GM18870 (cell line): Measurements from ENCODE around the gene MAOB.

Experiments
- ATAC-seq: cut with Tn5 transposase; IDR thresholded peaks from one replicate; pipeline ENCODE4 v1.9.1; 2021; ENCODE audit warnings: moderate library complexity; ENCODE audit not compliant: unreplicated experiment

Gene MAOB

GRCh38 chrX:43861750-43862149 lies 20.5 kb downstream of the MAOB start:
- no peak for ATAC-seq

- ATAC-seq = no peak
Measured at GRCh38 chrX:43860646-43861370, 21.4 kb downstream of the MAOB start.

GRCh38 chrX:43853225-43853828 lies 28.9 kb downstream of the MAOB start:
- ATAC-seq = no peak

GRCh38 chrX:43850629-43851028 lies 31.6 kb downstream of the MAOB start:
- ATAC-seq = no peak

GRCh38 chrX:43849173-43849572 lies 33.1 kb downstream of the MAOB start:
- no peak for ATAC-seq

GRCh38 chrX:43847352-43847751 lies 34.9 kb downstream of the MAOB start:
- no peak for ATAC-seq

GRCh38 chrX:43846558-43846957 lies 35.7 kb downstream of the MAOB start:
- ATAC-seq = no peak

GRCh38 chrX:43845776-43846175 lies 36.5 kb downstream of the MAOB start:
- no peak for ATAC-seq

- ATAC-seq = no peak
Measured at GRCh38 chrX:43840265-43840664, 42.0 kb downstream of the MAOB start.

GRCh38 chrX:43836435-43837184 lies 45.6 kb downstream of the MAOB start:
- no peak for ATAC-seq

GRCh38 chrX:43835559-43835958 lies 46.7 kb downstream of the MAOB start:
- no peak for ATAC-seq

GRCh38 chrX:43827791-43828190 lies 54.5 kb downstream of the MAOB start:
- no peak for ATAC-seq

- ATAC-seq = no peak
Measured at GRCh38 chrX:43822014-43822413, 60.2 kb downstream of the MAOB start.

GRCh38 chrX:43817444-43817843 lies 64.8 kb downstream of the MAOB start:
- no peak for ATAC-seq

GRCh38 chrX:43815209-43815608 lies 67.0 kb downstream of the MAOB start:
- no peak for ATAC-seq

GRCh38 chrX:43813898-43814297 lies 68.4 kb downstream of the MAOB start:
- ATAC-seq = no peak

- no peak for ATAC-seq
Measured at GRCh38 chrX:43813319-43813718, 68.9 kb downstream of the MAOB start.

GRCh38 chrX:43809463-43809862 lies 72.8 kb downstream of the MAOB start:
- ATAC-seq = no peak

- ATAC-seq = no peak
Measured at GRCh38 chrX:43808231-43808630, 74.0 kb downstream of the MAOB start.

GRCh38 chrX:43805579-43805978 lies 76.7 kb downstream of the MAOB start:
- no peak for ATAC-seq

- no peak for ATAC-seq
Measured at GRCh38 chrX:43804021-43804420, 78.2 kb downstream of the MAOB start.

GRCh38 chrX:43785930-43786591 lies 96.2 kb downstream of the MAOB start:
- no peak for ATAC-seq
